ENCODE results near the gene ADAMTS12. TPM values are rescaled to one million over a fixed set of nuclear protein-coding genes. Genes with fewer than 3 reads are reported as not detected.

ADAMTS12 gene
- total RNA-seq, 1 experiment from 2014 or later = 0.15 TPM

DNA sequence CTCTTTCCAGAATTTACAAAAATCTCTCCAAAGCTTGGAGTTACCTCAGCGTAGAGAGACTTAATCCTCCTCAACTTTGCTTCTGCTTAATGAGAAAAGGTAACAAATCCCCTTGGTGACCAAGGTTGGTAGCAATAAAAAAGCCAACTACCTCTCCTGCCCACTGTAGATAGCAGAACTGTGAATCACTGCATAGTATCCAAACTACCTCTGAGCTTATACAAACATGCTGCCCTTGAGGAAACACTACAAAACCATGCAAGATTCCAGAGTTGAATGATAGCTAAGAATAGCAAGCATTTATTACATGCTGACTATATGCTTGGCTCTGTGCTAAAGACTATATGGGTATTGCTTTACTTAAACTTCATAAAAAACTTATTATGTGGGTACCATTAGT is 2.8 kb upstream of the ADAMTS12 start:
- peaks cover 4% of the 10 kb centered on the region; the same call in 1 of the 2 replicates for H3K27me3 ChIP-seq (ENCODE audit: control insufficient read depth, insufficient read depth, low read length)
- CTCF ChIA-PET = no interaction called here
- no peaks in the 10 kb centered on the region for H3K9me3 ChIP-seq (ENCODE audit: control insufficient read depth, insufficient read depth, low read depth, low read length)
- POLR2A ChIA-PET = no interaction called here
- intact Hi-C loops (cut with micrococcal nuclease; ENCODE audit: unreplicated experiment) = no loop called here
- in situ Hi-C loops (cut with HindIII; ENCODE audit: low pct_unique_long_range_greater_than_20kb, low sequenced_read_pairs) = no loop called here
- no peaks in the 10 kb centered on the region for H3K4me1 ChIP-seq (ENCODE audit: control insufficient read depth, insufficient read depth, low read length)
- ATAC-seq (no peak), DNase-seq (ENCODE audit: low read depth, low spot score) (no peak)
- no peaks in the 10 kb centered on the region for H3K36me3 ChIP-seq (ENCODE audit: control insufficient read depth, insufficient read depth, low read length)
- TF ChIP-seq POLR2AphosphoS5 (IDR thresholded peaks at IDR 0.05; ENCODE audit: low read depth, low read length) = no peak
- TF ChIP-seq SIN3A (IDR thresholded peaks at IDR 0.05; ENCODE audit: borderline replicate concordance, insufficient read depth, low read depth, low read length) = no peak
- TF ChIP-seq, protein P1, sequence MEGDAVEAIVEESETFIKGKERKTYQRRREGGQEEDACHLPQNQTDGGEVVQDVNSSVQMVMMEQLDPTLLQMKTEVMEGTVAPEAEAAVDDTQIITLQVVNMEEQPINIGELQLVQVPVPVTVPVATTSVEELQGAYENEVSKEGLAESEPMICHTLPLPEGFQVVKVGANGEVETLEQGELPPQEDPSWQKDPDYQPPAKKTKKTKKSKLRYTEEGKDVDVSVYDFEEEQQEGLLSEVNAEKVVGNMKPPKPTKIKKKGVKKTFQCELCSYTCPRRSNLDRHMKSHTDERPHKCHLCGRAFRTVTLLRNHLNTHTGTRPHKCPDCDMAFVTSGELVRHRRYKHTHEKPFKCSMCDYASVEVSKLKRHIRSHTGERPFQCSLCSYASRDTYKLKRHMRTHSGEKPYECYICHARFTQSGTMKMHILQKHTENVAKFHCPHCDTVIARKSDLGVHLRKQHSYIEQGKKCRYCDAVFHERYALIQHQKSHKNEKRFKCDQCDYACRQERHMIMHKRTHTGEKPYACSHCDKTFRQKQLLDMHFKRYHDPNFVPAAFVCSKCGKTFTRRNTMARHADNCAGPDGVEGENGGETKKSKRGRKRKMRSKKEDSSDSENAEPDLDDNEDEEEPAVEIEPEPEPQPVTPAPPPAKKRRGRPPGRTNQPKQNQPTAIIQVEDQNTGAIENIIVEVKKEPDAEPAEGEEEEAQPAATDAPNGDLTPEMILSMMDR (IDR thresholded peaks at IDR 0.05) = no peak
- TF ChIP-seq, protein P2, sequence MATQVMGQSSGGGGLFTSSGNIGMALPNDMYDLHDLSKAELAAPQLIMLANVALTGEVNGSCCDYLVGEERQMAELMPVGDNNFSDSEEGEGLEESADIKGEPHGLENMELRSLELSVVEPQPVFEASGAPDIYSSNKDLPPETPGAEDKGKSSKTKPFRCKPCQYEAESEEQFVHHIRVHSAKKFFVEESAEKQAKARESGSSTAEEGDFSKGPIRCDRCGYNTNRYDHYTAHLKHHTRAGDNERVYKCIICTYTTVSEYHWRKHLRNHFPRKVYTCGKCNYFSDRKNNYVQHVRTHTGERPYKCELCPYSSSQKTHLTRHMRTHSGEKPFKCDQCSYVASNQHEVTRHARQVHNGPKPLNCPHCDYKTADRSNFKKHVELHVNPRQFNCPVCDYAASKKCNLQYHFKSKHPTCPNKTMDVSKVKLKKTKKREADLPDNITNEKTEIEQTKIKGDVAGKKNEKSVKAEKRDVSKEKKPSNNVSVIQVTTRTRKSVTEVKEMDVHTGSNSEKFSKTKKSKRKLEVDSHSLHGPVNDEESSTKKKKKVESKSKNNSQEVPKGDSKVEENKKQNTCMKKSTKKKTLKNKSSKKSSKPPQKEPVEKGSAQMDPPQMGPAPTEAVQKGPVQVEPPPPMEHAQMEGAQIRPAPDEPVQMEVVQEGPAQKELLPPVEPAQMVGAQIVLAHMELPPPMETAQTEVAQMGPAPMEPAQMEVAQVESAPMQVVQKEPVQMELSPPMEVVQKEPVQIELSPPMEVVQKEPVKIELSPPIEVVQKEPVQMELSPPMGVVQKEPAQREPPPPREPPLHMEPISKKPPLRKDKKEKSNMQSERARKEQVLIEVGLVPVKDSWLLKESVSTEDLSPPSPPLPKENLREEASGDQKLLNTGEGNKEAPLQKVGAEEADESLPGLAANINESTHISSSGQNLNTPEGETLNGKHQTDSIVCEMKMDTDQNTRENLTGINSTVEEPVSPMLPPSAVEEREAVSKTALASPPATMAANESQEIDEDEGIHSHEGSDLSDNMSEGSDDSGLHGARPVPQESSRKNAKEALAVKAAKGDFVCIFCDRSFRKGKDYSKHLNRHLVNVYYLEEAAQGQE (IDR thresholded peaks at IDR 0.05; ENCODE audit: insufficient read depth in 1 of 2, low read depth in 2 of 2, low read length in 1 of 2) = no peak
- no peak for TF ChIP-seq TCF7L2 (IDR thresholded peaks at IDR 0.05; ENCODE audit: low read depth, low read length)
- H3K27ac ChIP-seq (ENCODE audit: low read length) = no peak overlapping the region
- no TSS peak for BruUV-seq (replicated peaks)
- H3K4me3 ChIP-seq (ENCODE audit: low read depth in 2 of 2, low read length in 2 of 2) = no peak overlapping the region

DNA sequence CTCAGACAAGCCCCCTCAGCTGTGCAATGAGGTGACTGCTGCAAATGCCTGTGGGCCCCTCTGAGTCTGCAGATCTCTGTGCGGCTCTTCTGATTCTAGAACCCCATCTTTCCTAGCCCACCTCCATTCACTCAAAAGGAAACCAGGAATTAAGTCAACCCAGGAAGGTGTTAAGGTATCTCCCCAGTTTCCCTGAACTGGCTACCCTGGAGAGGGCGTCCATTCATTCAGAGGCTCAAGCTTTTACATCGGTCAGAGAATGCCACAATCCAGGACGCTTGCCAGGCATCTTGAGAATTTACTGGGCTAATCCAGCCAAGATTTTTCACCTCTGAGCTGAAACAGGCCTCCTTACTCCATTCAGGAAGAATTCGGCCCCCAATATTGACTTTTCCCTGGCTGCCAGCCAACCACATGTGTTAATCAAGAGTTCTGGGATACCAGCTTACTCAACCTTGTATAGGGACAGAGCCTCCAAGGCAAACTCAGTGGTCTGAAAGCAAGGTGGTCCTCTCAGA is 889 bp upstream of the ADAMTS12 start:
- in situ Hi-C loops (cut with HindIII; ENCODE audit: low pct_unique_long_range_greater_than_20kb, low sequenced_read_pairs) (no loop called here), intact Hi-C loops (cut with micrococcal nuclease; ENCODE audit: unreplicated experiment) (no loop called here)
- CTCF ChIA-PET = no interaction called here
- no peaks in the 10 kb centered on the region for H3K9me3 ChIP-seq (ENCODE audit: control insufficient read depth, insufficient read depth, low read depth, low read length)
- TF ChIP-seq, protein P1 (IDR thresholded peaks at IDR 0.05) = no peak
- TF ChIP-seq TCF7L2 (IDR thresholded peaks at IDR 0.05; ENCODE audit: low read depth, low read length) = no peak
- TF ChIP-seq POLR2AphosphoS5 (IDR thresholded peaks at IDR 0.05; ENCODE audit: low read depth, low read length) = no peak
- TF ChIP-seq, protein P2 (IDR thresholded peaks at IDR 0.05; ENCODE audit: insufficient read depth in 1 of 2, low read depth in 2 of 2, low read length in 1 of 2) = no peak
- no peak for TF ChIP-seq SIN3A (IDR thresholded peaks at IDR 0.05; ENCODE audit: borderline replicate concordance, insufficient read depth, low read depth, low read length)
- H3K4me3 ChIP-seq (ENCODE audit: low read depth in 2 of 2, low read length in 2 of 2) = no peak overlapping the region
- H3K4me1 ChIP-seq (ENCODE audit: control insufficient read depth, insufficient read depth, low read length) = no peaks in the 10 kb centered on the region
- ATAC-seq (no peak), DNase-seq (ENCODE audit: low read depth, low spot score) (no peak)
- H3K27ac ChIP-seq (ENCODE audit: low read length) = no peak overlapping the region
- BruUV-seq (replicated peaks) = no TSS peak
- POLR2A ChIA-PET = no interaction called here
- H3K27me3 ChIP-seq (ENCODE audit: control insufficient read depth, insufficient read depth, low read length) = peaks cover 4% of the 10 kb centered on the region; the same call in 1 of the 2 replicates
- H3K36me3 ChIP-seq (ENCODE audit: control insufficient read depth, insufficient read depth, low read length) = no peaks in the 10 kb centered on the region
